ENCODE results near the gene CIC.
"Not testable (repeated sequence)": the region's sequence is repeated elsewhere in the genome, so short reads cannot be mapped to it uniquely, and the experiment has no call there.

CIC gene

DNA sequence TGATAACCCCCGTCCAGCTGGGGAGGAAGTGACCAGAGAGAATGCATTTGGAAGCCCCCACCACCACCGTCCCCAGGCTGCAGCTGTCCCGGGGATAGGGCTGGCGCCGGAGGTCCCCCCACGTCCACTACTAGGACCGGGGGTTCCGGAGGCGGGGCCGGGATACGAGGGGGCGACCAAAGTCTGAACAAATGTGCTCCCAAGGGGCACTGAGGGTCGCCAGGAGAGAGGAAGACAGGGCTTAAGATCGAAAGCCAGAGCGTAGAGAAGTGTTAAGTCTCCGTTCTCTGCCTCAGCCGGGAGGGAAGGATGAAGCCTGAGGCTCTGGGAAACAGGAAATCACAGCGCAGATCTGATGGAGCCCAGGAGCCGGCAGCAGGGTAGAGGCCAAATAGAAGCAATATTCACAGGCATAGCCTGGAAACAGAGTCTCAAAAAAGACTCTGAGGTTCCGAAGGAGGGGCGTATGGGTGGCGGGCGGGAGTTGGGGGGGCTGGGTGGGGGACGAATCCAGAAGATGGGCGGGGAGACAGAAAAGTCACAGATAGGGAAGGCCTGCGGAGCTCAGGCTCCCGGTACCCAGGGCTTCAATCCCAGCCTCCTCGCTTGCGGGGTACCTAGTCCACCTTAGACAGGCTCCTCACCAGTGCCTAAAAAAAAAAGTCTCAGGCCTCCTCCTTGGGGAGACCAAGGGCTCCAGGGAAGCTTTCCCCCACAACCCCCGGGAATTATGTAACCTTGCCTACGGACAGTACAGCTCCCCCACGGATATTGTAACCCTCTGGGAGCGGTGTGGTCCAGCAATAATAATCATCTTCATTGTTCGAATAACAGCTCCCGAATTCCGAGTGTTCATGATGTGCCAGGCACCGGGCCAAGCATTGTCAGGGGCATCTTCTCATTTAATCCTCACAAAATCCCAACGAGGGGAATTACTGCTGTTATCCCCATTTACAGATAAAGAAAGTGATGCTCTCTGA, 13.0 kb upstream of the CIC start:
- no peak for DNase-seq

DNA sequence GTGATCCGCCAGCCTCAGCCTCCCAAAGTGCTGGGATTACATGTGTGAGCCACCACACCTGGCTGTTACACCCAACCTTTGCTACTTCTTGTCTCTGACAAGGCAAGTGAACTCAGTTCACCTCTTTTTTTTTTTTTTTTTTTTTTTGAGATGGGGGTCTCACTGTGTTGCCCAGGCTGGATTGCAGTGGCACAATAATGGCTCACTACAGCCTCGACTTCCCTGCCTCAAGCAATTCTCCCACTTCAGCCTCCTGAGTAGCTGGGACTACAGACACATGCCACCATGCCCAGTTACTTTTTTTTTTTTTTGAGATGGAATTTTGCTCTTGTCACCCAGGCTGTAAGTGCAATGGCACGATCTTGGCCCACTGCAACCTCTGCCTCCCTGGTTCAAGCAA, 11.2 kb upstream of the CIC start:
- DNase-seq = not testable (repeated sequence)

DNA sequence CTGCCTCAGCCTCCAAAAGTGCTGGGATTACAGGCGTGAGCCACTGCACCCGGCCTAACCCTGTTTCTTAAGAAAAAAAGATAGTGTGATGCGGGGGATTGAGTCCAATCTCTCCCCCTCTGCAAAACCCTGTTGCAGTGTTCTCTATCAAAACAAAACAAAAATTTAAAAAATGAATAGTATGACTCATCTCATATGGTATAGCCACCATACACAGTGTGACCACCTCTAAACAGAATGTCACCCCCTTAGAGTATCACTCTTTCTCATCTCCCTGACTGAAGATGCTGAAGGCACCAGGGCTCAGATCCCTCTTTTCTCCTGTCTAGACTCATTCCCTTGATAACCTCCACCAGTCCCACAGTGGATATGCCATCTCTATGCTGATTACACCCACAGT, 7.3 kb upstream of the CIC start:
- no peak for DNase-seq

DNA sequence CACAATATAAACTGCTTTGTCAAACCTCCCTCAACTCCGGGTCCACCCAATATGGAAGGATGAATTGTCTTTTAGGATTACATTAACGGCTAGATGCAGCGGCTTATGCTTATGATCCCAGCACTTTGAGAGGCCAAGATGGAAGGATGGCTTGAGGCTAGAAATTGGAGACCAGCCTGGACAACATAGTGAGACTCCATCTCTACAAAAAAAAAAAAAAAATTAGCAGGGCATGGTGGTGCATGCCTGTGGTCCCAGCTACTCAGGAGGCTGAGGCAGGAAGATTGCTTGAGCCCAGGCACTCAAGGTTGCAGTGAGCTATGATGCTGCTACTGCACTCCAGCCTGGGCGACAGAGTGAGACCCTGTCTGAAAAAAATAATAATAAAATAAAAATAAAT, 2.9 kb upstream of the CIC start:
- not testable (repeated sequence) for DNase-seq

GRCh38 chr19:42266928-42267603, 2.0 kb upstream of the CIC start:
- DNase-seq = not testable (repeated sequence)

- no peak for DNase-seq
Observed at GRCh38 chr19:42267644-42268141, 1.4 kb upstream of the CIC start.

DNA sequence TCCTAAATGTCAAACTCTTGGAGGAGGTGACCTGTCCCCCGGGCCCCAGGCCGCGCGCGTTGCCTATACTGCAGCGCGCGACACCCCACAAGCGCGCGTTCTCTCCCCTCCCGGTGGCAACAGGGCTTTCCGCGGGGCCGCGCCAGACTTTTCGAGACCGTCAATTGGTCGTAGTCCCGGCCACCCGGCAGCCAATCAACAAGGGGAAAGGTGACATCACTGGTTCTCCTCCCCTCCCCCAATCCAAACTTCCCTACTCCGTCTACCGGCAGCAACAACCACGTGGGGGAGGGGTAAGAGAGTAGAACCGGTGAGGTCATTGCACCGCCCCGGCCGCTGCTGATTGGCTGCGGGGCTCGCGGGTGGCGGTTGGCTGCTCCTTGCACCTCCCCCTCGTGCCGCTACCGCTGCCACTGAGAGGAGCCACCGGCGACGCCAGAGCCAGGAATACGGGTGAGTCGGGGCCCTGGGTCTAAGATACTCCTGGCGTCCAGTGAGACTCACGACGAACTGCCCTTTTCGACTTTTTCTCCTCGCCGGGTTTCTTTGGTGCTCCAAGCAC, 829 bp upstream of the CIC start:
- DNase-seq = peak; percentile 99

GRCh38 chr19:42269478-42270345, 660 bp downstream of the CIC start:
- no peak for DNase-seq

DNA sequence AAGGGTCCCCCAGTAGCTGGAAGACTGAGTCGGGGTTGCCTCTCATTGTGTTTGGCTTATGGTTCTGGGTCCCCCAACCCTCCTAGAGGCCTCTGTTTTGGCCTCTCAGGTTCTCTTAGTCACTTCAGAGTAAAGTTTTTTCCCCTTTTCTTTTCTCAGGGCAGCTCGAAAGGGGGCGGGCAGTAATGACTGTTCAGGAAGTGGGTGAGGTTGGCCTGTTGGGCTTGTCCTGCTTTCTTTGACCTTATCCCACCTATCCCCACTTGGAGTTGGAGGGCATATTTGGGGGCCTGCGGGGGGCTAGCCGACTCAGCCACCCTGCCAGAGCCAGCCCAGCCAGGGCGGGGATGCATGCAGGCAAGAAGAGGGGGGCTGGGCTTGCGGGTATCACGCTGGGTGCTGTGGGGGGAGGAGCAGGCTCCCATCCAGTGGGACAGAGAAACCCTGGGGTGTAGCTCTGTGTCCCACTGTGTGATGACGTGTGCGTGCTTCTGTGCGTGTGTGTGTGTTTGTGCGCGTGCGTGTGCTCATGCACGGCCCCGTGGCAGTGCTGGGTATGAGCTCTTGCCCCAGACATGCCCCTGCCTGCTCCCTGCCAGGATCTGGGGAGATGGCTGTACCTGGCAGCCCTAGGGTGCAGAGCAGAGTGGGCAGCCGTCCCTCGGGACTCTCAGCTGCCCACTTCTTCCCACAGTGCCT, 1.4 kb downstream of the CIC start:
- DNase-seq = no peak

DNA sequence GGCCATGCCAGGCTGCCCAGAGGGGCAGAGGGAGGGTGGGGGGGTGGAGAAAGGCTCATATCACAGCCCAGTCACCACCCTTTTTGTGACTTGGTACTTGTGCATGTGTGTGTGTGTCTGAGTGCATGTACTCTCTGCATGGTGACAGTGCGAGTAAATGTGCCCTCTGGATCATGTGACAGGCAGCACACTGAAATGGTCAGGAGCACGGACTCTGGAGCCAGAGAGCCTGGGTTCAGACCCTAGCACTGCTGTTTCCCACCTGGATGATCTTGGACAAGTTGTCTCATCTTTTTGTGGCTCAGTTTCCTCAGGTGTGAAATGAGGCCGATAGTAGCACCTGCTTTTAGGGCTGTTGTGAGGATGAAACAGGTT, 2.0 kb downstream of the CIC start:
- no peak for DNase-seq

DNA sequence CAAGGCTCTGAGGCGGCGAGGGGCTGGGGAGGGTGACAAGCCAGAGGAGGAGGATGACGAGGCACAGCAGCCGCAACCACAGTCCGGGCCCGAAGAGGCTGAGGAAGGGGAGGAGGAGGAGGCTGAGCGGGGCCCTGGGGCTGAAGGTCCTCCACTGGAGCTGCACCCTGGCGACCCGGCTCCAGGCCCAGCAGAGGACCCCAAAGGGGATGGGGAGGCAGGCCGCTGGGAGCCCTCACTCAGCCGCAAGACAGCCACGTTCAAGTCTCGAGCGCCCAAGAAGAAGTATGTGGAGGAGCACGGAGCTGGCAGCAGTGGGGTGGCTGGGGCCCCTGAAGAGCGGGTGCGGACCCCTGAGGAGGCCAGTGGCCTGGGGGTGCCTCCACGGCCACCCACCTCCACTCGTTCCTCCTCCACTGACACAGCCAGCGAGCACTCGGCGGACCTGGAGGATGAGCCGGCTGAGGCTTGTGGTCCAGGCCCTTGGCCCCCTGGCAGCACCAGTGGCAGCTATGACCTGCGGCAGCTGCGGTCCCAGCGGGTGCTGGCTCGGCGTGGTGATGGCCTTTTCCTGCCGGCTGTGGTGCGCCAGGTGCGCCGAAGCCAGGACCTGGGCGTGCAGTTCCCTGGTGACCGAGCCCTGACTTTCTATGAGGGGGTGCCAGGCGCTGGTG, 2.9 kb downstream of the CIC start:
- DNase-seq = no peak

- no peak for DNase-seq
Observed at GRCh38 chr19:42272535-42272897, 3.5 kb downstream of the CIC start.

GRCh38 chr19:42272989-42273406, 3.9 kb downstream of the CIC start:
- DNase-seq = no peak

DNA sequence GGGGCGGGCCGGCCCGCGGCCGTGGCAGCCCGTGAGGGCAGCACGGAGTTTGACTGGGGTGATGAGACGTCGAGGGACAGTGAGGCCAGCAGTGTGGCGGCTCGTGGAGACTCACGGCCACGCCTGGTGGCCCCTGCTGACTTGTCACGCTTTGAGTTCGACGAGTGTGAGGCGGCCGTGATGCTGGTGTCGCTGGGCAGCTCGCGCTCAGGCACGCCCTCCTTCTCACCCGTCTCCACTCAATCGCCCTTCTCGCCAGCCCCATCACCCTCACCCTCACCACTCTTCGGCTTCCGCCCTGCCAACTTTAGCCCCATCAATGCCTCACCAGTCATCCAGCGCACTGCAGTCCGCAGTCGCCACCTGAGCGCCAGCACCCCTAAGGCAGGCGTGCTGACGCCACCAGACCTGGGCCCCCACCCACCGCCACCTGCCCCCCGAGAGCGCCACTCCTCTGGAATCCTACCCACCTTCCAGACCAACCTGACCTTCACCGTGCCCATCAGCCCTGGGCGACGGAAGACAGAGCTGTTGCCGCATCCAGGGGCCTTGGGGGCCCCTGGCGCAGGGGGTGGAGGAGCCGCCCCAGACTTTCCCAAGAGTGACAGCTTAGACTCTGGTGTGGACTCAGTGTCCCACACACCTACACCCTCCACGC, 4.5 kb downstream of the CIC start:
- DNase-seq = no peak

GRCh38 chr19:42274065-42274682, 5.1 kb downstream of the CIC start:
- no peak for DNase-seq

- DNase-seq = peak in 1 of 2 experiments; percentile 41
Observed at GRCh38 chr19:42275103-42275502, 6.1 kb downstream of the CIC start.

GRCh38 chr19:42275517-42275916, 6.5 kb downstream of the CIC start:
- no peak for DNase-seq

GRCh38 chr19:42276284-42276683, 7.2 kb downstream of the CIC start:
- DNase-seq = no peak

GRCh38 chr19:42276821-42277220, 7.8 kb downstream of the CIC start:
- DNase-seq = no peak

DNA sequence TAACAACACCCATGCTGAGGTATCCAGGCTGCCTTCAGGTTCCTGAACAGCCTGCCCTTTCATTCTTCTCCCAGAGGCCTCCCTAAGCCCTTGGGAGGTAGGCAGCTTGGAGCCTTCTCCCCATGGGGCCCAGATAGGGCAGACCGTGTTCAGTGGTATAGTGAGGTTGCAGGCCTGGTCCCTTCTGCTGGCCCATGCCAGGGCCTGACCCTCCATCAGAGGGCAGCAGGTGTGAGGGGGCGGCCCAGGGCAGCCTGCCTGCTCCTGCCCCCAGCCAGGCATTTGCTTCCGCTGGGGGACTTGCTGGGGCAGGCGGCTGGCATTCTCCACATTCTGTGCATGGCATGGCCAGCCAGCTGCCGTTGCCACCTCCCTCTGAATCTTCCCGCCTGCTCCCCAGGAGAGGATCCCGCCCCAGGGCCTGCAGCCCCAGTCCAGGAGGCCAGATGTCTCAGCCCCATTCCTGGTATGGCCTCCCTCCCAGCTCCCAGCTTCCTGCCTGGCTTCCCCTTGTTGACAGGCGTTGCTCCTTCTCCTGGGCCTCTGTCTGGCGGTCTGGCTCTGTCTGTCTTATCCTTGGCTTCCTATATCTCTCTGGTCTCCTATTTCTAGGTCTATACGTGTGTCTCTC, 8.9 kb downstream of the CIC start:
- DNase-seq = no peak
